Stomach (tissue), 4 donors: ENCODE measurements around the gene CUL7.

Source experiments
- EP300 ChIP-seq: sonication (generic); formaldehyde crosslinking; IDR thresholded peaks from one replicate; pipeline ENCODE4 v1.6.1; 2017; ENCODE audit warnings: antibody characterized with exemption
- POLR2A ChIP-seq, 4 donors: fragments of 450-650 bp; IDR thresholded peaks; one replicate each; pipeline ENCODE4 v1.6.1; 2016; ENCODE audit warnings: antibody characterized with exemption in 4 of 4, control low read depth in 2 of 4, mild to moderate bottlenecking in 1 of 4, moderate library complexity in 1 of 4
- POLR2AphosphoS5 ChIP-seq, 3 donors: sonication (generic); formaldehyde crosslinking; IDR thresholded peaks; one replicate each; pipeline ENCODE4 v1.6.1; 2016; ENCODE audit warnings: antibody characterized with exemption in 3 of 3
- TF ChIP-seq, protein P1 (sequence below), 7 experiments: fragments of 450-650 bp in 4 of 7; fragments of 200-600 bp in 3 of 7; sonication (generic) in 3 of 7; IDR thresholded peaks; one replicate each; pipeline ENCODE4 v1.5.1; 2016 to 2019; ENCODE audit warnings: antibody characterized with exemption in 7 of 7, control low read depth in 2 of 7, mild to moderate bottlenecking in 1 of 7

DNA sequence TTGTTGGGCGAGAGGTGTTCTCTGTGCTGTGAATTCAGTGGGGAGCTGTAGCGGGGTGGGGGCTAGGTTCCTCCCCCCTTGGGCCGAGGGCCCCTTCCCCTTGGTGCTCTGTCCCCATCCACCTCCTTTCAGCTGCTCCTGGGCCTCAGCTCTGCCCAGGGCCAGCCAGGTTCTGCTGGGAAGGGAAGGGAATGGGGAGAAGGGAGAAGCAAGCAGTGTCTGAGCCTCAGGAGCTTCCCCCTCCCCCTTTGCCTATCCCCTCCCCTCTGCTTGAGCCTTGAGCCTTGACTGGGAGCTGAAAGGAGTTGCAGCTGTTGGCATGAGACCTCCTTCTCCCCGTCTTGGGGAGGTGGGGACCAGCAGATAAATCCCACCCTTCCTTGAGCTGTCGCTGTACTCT, 32.8 kb downstream of the CUL7 start:
- TF ChIP-seq, protein P1, sequence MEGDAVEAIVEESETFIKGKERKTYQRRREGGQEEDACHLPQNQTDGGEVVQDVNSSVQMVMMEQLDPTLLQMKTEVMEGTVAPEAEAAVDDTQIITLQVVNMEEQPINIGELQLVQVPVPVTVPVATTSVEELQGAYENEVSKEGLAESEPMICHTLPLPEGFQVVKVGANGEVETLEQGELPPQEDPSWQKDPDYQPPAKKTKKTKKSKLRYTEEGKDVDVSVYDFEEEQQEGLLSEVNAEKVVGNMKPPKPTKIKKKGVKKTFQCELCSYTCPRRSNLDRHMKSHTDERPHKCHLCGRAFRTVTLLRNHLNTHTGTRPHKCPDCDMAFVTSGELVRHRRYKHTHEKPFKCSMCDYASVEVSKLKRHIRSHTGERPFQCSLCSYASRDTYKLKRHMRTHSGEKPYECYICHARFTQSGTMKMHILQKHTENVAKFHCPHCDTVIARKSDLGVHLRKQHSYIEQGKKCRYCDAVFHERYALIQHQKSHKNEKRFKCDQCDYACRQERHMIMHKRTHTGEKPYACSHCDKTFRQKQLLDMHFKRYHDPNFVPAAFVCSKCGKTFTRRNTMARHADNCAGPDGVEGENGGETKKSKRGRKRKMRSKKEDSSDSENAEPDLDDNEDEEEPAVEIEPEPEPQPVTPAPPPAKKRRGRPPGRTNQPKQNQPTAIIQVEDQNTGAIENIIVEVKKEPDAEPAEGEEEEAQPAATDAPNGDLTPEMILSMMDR (IDR thresholded peaks at IDR 0.05) = no peak
- TF ChIP-seq POLR2A (IDR thresholded peaks at IDR 0.05) (no peak), POLR2AphosphoS5 (IDR thresholded peaks at IDR 0.05) (no peak), EP300 (no peak)
